GM19452 (cell line): Measurements from ENCODE around the gene SLC24A3.

Source experiments
- ATAC-seq: cut with Tn5 transposase; IDR thresholded peaks from one replicate; pipeline ENCODE4 v1.9.1; 2021; ENCODE audit not compliant: unreplicated experiment

The SLC24A3 gene

DNA sequence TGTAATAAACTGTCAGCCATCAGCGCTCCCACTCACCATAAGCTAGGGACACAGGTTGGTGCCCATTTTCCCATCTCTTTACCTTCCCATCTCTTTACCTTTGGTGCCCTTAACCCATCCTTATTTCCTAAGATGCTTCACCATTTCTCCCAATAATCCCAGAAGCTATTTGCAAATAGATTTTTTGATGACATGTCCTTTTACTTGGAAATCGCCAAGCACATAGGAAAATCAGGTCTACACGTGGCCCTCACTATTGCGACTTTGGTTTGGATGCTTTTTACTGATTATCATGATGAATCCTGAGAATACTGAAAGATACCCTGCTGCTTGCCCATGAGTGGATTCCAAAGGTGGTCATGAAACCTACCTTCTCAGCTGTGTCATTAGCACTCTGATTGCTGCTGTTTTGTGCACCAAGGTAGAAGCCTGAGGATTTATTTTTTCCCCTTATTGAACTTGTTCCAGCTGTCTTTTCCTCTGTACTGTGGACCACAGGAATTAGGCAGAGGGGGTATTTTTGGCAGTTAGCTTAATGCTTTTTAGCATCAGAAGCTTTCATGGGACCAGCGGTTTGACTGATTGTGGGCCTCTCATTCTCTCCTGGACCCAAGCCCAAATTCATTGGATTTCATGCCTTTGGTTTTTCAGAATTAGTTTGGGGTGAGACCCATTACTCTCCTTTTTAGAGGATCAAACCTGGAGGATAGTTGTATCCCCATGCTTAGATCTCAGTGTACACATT is 316.0 kb downstream of the SLC24A3 start:
- no peak for ATAC-seq

DNA sequence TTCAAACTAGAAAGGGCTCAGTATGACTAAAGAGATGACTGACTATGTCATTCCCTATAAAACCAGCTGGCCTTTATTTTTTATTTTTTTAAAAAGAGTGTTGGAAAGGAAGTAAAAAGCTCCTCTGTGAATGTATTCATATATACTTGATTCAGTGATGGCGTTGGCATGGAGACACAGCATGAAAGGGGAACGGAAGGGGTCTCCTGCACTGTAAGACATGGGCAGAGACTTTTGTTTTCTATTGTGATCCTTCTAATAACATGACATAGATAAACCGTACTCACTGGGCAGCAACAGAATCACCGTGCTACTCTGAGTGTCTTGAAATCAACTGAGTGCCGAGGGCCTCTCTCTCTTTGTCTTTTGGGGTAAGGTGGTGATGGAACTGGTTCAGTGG is 317.6 kb downstream of the SLC24A3 start:
- no peak for ATAC-seq

DNA sequence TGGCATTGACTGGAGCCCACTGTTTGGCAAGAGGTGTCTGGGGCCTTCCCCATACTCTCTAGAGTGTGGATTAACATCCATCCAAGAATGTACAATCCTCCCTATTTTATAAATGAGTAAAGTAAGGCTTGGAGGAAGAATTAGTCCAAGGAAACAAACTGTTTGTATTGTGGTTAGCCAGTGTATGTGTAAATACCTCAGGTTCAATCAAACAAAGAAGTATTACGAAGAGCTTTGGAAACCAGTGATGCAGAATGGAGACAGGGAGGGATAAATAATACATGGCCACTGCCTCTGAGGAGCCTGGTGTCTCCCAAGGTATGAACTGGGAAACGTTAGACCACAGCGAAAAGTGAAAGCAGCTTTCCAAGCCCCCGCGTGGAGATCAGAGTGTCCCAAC is 319.0 kb downstream of the SLC24A3 start:
- ATAC-seq: no peak

DNA sequence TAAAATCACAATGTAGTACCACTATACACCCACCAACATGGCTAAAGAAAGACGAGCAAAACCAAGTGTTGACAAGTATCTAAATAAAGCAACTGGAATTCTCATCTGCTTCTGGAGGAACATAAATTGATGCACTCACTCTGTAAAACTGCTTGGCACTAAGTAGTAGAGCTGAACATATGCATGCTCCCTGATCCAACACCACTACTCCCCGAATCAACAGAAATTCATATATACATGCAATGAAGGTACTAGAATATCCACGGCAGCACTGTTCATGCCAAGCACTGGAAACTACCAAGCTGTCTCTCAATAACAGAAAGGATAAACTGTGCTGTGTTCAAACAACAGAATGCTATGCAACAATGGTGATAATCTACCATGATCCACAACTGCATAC is 326.1 kb downstream of the SLC24A3 start:
- ATAC-seq: no peak

DNA sequence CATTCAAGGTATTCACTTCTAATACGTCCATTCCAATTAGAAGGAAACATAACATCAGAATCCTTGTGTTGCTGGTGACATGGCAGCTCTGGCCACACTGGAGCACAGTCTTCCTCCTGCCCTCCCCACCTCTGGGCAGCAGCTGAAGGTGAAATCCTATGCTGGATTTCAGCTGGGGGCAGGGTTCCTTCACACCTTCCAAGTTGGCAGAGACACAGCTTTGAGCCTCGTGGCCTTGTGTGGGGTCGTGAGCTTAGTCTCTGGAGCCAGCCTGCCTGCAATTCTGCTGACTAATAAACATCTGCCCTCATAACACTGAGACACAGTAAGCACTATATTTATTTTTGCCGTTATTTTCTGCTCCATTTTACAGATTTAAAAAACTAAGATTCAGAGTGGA is 326.7 kb downstream of the SLC24A3 start:
- no peak for ATAC-seq

DNA sequence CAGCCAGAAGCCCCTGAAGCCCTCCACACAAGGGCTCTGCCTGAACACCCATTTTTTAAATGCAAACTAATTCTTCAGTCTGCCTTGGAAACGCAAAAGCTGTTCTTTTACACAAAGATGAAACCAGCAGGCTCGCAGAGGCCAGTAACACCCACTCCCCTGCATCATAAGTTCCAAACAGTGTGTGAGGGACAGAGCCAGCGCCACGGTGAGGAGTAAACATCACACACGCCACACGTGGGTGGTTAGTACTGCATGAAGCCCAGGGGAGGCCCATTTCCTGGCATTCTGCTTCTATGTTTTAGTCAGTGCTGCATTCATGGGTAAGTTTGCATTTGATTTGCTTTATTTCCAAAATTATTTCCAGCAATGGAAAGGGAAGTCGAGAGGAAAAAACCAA is 327.9 kb downstream of the SLC24A3 start:
- no peak for ATAC-seq

DNA sequence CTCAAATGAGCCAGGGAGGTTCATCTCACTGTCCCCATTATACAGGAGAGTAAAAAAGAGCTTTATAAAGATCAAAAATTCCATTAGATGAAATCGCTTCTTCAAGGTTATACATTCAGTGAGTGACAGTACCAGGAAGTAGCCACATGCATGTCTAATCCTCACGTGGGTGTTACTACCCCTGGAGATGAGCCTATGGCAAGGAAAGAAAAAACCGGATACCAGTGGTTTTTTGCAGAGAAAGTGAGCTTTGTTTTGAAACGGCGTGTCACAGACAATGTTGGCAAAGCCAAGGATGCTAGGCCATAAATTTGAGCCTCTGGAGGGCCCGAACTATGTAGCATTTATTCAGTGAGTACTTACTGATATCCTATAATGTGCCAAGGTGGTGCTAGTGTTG is 330.7 kb downstream of the SLC24A3 start:
- no peak for ATAC-seq

DNA sequence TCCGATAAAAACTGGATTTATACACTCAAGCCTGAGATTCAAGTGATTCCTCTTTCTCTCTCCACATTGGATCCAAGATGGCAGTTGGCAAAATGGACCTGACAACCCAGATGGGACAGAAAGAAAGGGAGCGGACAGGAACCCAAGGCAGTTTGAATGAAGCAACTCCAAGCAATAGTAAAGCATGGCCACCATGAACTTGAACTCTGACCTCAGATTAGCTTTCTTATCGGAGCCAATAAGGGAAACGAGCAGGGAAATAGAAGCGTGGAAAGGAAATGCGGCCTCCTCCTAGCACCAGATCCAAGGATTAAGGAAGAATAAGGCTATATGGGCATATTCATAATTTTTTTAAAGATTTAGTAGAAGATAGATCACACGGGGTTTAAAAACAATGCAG is 332.2 kb downstream of the SLC24A3 start:
- no peak for ATAC-seq

DNA sequence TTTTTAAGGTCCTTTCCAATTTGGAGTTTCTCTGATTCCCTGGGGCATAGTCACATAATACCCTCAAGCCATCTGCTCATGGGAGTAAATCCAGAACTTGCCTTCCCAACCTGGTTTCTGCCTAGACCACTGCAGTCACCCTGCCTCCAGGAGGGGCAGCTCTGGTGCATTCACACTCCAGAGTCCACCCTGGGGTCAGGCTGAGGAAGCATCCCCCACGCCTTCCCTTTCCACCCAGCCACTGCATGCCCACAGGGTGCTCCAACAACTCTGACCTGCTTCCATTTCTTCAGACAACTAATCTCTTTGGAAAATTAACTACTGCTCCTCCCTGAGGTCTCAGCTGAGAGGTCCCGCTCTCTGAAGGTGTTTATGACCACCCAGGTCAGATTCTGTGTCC is 334.2 kb downstream of the SLC24A3 start:
- no peak for ATAC-seq

DNA sequence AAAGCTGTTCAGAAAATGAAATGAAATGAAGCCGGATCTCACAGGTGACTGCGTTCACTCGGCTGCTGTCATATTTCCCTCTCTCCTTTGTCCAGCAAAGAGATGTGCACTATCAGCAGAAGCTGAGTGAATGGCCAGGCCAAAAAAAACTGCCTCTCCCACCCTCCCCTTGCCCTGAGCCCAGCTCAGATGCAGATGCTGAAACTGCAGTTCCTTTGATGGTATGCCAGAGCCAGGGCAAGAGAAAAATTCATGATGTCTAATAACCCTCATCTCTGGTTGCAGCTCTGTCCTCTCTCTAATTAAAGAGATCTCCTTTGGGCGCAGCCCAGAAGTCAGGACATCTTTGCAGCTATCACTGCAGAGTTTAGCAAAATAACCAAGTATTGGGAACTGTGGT is 335.1 kb downstream of the SLC24A3 start:
- ATAC-seq: no peak

DNA sequence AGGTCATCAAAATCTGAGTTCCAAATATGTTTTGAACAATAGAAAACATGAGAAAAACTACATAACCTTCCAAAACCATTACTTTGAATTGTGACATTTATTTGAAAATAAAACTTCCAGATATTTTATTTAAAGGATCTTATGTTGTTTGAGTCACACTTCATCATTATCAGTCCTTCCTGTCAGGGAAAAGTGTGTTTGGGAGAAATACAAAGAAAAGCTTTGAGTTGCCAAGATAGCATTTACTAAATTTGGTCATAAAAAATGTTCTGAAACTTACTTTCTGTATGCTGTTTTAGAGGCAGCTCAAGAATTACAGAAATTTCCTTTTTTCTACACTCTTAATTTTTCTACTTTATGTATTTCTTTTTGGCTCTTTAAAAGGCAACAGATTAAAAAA is 337.5 kb downstream of the SLC24A3 start:
- no peak for ATAC-seq

DNA sequence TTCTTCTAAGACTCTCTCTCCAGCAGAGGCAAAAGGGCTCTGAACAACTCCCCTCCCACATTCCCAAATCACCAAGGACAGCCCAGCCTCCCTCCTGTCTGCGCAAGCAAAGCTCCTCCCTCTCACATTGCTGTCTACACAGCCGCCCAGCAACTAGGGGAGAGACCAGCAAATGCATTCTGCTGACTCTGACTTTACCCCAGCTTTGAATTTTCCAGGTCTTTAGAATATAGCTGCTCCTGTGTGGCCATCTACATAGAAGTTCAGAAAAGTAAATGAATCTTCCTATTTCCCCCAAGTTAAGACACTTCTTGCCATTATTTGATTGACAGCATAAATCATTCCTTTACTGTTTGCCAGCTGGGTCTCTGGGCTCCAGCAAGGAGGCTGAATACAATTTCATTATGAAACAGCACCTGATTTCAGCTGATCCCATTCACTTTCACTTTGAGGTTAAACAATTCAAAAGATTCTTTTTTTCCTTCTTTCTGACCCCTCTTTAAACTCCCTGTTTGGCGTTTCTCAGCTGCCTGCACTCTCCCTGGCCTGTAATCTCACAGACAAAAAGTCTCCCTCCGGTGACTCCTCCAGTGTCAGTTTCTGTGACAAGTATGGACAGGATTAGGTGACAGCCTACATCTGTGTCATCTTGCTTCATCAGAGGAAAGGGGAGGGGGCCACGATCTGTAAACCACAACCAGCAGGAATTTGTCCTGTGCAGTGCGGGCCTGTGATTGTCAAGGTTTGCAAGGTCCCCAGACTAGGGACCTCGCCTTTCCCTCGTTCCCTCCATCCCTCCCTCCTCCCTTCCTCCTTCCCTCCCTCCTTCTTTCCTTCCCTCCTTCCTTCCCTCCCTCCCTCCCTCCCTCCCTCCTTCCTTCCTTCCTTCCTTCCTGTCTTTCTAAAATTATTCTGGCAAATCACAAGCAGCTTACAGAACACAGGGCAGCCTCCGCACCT is 340.1 kb downstream of the SLC24A3 start:
- no peak for ATAC-seq

DNA sequence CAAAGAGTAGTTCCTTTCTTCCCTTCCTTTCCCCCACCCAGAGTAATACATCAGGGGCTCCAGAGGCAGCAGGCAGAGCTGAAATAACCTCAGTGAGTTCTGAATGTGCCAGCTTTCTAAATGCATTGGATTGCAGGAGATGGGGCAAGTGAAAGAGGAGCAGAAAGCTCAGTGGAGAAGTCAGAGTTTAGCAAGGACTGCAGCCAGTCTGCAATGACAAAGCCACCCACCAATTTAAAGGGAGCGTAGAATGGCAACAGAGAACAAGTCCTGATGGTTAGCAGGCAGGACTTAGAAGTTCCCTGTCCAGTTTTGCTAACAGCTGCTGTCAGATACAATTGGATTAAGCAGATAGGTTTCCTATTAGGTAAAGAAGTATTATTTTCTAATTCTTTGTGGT is 342.2 kb downstream of the SLC24A3 start:
- no peak for ATAC-seq

DNA sequence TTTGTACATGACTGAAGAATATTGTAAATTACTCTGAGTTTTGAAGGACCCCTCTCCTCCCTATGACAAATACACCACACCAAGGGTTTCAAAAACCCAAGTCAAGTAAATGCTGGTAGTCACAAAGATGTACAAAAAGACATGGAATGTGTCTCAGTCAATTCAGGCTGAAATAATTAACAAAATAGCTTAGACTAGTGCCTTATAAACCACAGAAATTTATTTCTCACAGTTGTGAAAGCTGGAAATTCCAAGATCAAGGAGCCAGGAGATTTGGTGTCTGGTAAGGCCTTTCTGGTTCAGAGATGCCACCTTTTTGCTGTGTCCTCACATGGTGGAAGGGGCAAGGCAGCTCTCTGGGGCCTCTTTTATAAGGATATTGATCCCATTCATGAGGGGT is 343.3 kb downstream of the SLC24A3 start:
- no peak for ATAC-seq

DNA sequence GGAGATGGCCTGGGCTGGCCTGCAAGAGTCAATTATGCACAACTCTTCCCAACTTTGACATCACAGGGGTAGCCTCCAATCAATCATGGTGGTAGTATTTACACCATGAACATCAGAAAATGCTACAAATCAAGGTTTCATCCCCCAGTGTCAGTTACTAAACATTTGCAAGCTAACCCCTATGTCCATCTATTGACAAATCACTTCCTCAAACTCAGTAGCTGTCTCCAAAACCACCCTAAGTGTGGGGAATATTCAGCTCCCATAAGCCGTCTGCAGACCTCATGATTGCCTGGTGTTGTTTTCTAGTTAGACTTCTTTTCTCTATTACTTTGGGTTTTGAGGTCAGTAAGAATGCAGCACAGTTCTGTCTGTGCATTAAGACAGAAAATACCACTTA is 344.8 kb downstream of the SLC24A3 start:
- ATAC-seq: no peak

DNA sequence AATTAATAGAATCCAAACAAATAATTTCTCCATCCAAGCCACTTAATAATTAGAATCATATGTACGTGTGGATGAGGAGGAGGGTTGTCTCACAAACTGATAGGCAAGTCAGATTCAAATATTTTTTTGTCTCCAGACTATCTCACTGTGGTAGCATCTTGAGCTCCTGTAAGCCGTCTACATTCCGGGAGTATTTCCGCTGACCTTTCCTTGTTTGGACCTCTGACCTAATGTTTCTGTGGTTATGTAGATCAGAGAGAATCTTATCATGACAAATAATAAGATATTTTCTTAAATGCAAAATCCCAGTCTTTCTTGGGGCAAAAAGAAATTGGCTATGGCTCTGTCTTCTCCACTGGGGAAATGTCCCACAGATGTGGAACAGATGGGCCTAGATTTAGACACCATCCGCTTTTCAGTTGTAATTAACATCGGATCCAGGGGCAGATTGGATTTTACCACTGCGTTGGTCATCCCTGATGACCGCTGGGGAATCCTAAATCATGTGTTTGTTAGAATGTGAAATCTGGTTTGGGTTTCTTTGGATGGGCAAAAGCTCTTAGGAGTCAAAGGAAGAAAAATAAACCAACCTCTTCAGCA is 348.5 kb downstream of the SLC24A3 start:
- ATAC-seq: no peak

DNA sequence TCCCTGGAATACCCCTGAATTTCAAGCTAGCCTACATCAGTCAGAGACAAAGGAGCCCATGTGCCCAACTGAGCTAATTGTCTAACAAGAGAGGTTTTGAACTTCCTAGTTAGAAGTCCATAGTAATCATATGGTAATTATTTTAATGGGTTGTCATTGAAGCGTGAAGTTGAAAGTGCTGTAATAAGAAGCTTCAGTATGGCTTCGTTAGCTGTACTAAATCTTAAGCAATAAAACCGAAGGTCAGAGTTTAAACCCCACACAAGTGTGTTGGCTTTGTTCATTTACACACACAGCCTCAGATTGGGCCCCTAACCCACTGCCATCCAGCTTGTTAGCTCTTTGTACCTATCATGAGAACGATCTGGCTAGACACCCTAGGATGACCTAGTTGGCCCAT is 350.0 kb downstream of the SLC24A3 start:
- no peak for ATAC-seq

DNA sequence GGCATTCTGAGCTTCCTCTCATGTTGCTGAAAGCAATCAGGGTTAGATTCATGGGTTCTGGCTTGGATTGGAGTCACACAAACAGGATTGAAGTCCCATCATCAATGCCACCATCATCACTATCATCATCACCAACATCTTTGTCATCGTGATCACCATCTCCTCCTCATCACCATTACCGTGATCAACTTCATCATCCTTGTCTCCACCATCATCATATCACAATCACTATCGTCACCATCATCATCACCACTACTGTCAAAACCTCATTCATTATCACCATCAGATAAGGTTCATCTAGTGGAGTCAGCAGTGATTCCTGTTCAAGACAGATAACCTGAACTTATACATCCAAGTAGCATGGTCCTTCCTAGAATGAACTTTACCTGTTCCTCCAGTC is 351.8 kb downstream of the SLC24A3 start:
- ATAC-seq: no peak

DNA sequence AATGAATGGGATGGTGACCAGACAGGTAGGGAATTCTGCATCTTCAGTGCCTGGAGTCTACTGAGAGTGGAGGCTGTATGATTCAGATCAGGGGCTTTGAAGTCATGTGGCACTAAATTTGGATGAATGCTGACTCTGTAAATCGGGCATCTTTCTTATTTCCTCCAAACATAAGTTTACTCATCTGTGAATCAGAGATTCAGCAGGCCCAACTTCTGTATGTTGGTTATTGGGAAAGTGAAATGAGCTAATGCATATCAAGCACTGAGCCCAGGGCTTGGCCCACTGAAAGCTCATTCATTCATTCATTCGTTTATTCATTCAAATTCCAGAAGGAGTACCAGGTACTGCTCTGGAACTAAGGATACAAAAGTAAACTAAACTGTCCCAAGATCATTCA is 353.3 kb downstream of the SLC24A3 start:
- ATAC-seq: no peak

DNA sequence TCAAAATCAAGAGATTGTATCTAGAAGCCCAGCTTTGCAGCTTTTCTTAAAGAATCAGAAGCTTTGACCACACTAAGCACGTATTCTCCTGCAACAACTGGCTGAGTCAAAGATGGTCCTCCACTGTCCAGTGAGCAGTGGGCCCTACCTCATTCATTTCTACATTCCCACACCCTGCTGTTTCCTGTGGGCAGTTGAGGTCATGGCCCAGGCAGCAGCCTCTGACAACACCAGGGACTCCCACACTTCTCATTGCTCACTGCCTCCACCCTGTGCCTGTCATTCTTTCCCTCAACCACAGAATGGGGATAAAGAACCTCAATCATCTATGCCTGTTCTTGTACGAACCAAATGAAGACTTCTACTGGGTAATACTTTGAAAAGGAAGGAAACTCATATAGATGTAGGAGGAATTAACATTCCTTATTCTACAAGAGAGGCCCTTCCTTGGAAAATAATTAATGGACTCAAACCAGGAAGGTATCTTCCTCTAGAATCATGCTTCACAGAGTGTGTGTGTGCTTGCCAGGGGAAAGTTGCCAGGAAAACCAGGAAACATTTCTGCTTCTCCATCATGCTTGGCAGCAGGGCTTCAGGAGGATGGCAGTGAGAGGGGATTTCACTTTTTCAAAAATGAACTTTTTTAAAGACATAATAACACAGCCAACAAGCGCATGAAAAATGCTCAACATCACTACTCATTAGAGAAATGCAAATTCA is 353.9 kb downstream of the SLC24A3 start:
- no peak for ATAC-seq

DNA sequence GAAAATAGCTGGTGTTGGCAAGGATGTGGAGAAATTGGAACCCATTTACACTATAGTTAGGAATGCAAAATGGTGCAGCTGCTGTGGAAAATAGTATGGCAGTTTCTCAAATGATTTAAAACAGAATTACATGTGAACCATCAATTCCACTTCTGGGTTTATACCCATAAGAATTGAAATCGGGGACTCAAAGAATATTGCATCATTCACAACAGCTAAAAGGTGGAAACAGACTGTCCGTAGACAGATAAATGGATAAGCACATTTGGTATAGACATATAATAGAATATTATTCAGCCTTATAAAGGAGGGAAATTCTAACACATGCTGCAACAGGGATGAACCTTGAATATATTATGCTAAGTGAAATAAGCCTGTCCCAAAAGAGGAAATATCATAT is 355.7 kb downstream of the SLC24A3 start:
- ATAC-seq: no peak
